ENCODE results near the gene PKD1L1.
"Not testable (repeated sequence)": the region's sequence is repeated elsewhere in the genome, so short reads cannot be mapped to it uniquely, and the experiment has no call there.

Gene PKD1L1

DNA sequence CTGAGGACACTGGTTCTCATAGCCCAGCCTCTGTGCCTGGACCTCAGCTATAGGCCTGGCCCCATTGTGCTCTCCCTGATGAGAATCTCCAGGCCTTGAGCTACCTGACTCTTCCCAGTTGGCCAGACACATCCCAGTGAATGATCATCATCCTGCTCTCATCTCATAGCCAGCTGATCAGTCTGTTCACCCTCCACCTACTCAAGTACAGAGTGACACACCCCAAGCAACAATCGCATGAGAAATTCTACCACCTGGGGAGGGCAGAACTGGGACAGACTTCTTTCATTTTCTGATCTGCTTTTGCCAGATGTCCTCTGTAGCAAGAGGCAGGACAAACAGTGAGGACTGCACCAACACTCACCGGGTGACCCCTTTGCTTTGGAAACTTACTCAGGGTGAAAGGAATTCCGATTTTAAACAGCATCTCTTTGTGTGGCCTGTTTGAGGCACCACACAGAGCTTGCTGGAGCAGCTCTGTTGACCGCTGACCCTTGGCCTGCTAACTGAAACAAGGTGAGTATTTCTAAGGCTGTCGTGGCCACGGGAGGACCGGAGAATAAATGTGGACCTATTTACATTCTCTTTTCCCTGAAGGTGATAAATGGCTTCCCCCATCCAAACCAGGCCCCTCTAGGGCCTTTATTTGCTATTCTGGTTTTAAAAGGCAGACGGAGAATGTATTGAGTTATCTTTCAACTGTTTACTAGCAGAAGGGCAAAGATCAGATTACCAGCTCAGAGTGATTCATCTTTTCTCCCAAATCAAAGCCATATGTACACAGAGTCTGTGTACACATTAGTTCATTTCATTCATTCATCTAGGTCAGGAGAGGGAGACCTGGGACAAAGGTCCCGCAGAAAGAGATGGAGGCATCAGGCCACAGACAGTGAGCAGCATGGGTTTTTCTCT, 184.9 kb downstream of the PKD1L1 start:
- Histone ChIP-seq H3K4me1 (peaks cover 5% of the 10 kb centered on the region), H3K27ac (no peak overlapping the region), H3K4me2 (no peak overlapping the region), H3K4me3 (no peak overlapping the region), H3K9me3 (no peaks in the 10 kb centered on the region), H3K27me3 (no peaks in the 10 kb centered on the region), H3K9ac (no peak overlapping the region), H3K36me3 (no peaks in the 10 kb centered on the region), H4K20me1 (no peaks in the 10 kb centered on the region)
- no peak for TF ChIP-seq Cebpa-rat (IDR thresholded peaks at IDR 0.05)

- H3K9ac ChIP-seq = no peak overlapping the region
- H3K36me3 ChIP-seq = no peaks in the 10 kb centered on the region
- H3K4me2 ChIP-seq = no peak overlapping the region
- no peaks in the 10 kb centered on the region for H3K9me3 ChIP-seq
- no peak for TF ChIP-seq Cebpa-rat (IDR thresholded peaks at IDR 0.05)
- H3K4me3 ChIP-seq = no peak overlapping the region
- H4K20me1 ChIP-seq = no peaks in the 10 kb centered on the region
- no peaks in the 10 kb centered on the region for H3K27me3 ChIP-seq
- no peak overlapping the region for H3K27ac ChIP-seq
- peaks cover 11% of the 10 kb centered on the region for H3K4me1 ChIP-seq
Measured at GRCh38 chr7:47762746-47763062, 185.6 kb downstream of the PKD1L1 start.

GRCh38 chr7:47762207-47762606, 186.1 kb downstream of the PKD1L1 start:
- peaks cover 11% of the 10 kb centered on the region for H3K4me1 ChIP-seq
- no peak overlapping the region for H3K4me3 ChIP-seq
- H3K9ac ChIP-seq = no peak overlapping the region
- no peak for TF ChIP-seq Cebpa-rat (IDR thresholded peaks at IDR 0.05)
- H3K27ac ChIP-seq = no peak overlapping the region
- H3K36me3 ChIP-seq = no peaks in the 10 kb centered on the region
- no peak overlapping the region for H3K4me2 ChIP-seq
- no peaks in the 10 kb centered on the region for H3K27me3 ChIP-seq
- no peaks in the 10 kb centered on the region for H4K20me1 ChIP-seq
- no peaks in the 10 kb centered on the region for H3K9me3 ChIP-seq

GRCh38 chr7:47759056-47759706, 189.1 kb downstream of the PKD1L1 start:
- Histone ChIP-seq H3K27ac (no peak overlapping the region), H3K36me3 (no peaks in the 10 kb centered on the region), H3K9me3 (no peaks in the 10 kb centered on the region), H3K4me1 (peaks cover 11% of the 10 kb centered on the region), H3K4me2 (no peak overlapping the region), H3K4me3 (no peak overlapping the region), H4K20me1 (no peaks in the 10 kb centered on the region), H3K9ac (no peak overlapping the region), H3K27me3 (no peaks in the 10 kb centered on the region)
- TF ChIP-seq Cebpa-rat (IDR thresholded peaks at IDR 0.05) = no peak

GRCh38 chr7:47758546-47758945, 189.7 kb downstream of the PKD1L1 start:
- Histone ChIP-seq H3K9me3 (no peaks in the 10 kb centered on the region), H3K4me3 (no peak overlapping the region), H4K20me1 (no peaks in the 10 kb centered on the region), H3K27ac (no peak overlapping the region), H3K4me1 (peaks cover 11% of the 10 kb centered on the region), H3K36me3 (no peaks in the 10 kb centered on the region), H3K4me2 (peak overlapping the region; percentile 15; the same call in 1 of the 2 replicates), H3K27me3 (no peaks in the 10 kb centered on the region), H3K9ac (no peak overlapping the region)
- TF ChIP-seq Cebpa-rat (IDR thresholded peaks at IDR 0.05) = no peak

DNA sequence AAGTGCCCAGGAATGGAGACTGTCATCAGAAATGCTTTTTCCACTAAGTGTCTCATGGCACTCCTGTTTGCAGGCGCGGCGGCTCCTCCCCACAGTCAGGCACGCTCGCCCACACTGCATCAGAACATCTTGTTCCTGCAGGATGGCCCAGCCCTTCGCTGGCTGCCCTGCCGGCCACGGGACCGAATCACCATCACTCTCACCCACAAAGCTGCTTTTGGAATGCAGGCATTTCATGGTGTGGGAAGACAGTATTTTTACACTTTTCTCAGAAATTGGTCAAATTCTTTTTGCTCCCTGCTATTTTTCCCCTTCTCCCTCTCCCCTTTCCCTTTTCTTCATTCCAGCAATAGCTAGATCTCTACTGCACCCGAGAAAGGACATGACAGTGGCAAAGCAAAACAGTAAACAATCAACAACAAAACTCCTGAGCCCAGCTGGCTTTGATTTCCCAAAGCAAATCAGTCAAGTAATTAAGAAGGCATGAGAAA, 190.3 kb downstream of the PKD1L1 start:
- Histone ChIP-seq H3K36me3 (no peaks in the 10 kb centered on the region), H3K4me2 (0 out of 2 replicates have a peak overlapping the region, but pooled peaks have one; percentile 15), H3K9me3 (no peaks in the 10 kb centered on the region), H4K20me1 (no peaks in the 10 kb centered on the region), H3K27ac (no peak overlapping the region), H3K4me3 (no peak overlapping the region), H3K9ac (no peak overlapping the region), H3K27me3 (no peaks in the 10 kb centered on the region), H3K4me1 (peaks cover 11% of the 10 kb centered on the region)
- TF ChIP-seq Cebpa-rat (IDR thresholded peaks at IDR 0.05) = no peak

- Histone ChIP-seq H3K27me3 (no peaks in the 10 kb centered on the region), H3K9ac (no peak overlapping the region), H4K20me1 (no peaks in the 10 kb centered on the region), H3K27ac (no peak overlapping the region), H3K4me3 (no peak overlapping the region), H3K9me3 (peaks cover 5% of the 10 kb centered on the region; the same call in 1 of the 2 replicates), H3K36me3 (no peaks in the 10 kb centered on the region), H3K4me2 (no peak overlapping the region), H3K4me1 (peaks cover 12% of the 10 kb centered on the region)
- no peak for TF ChIP-seq Cebpa-rat (IDR thresholded peaks at IDR 0.05)
Measured at GRCh38 chr7:47756636-47757035, 191.6 kb downstream of the PKD1L1 start.

GRCh38 chr7:47755248-47755647, 193.0 kb downstream of the PKD1L1 start:
- no peak for TF ChIP-seq Cebpa-rat (IDR thresholded peaks at IDR 0.05)
- Histone ChIP-seq H3K36me3 (no peaks in the 10 kb centered on the region), H3K27ac (no peak overlapping the region), H3K4me3 (no peak overlapping the region), H3K4me1 (peaks cover 20% of the 10 kb centered on the region), H3K4me2 (no peak overlapping the region), H4K20me1 (no peaks in the 10 kb centered on the region), H3K9ac (no peak overlapping the region), H3K27me3 (no peaks in the 10 kb centered on the region), H3K9me3 (peaks cover 5% of the 10 kb centered on the region; the same call in 1 of the 2 replicates)

- peak overlapping the region; percentile 63 for H3K4me2 ChIP-seq
- H3K36me3 ChIP-seq, H4K20me1 ChIP-seq, H3K27me3 ChIP-seq, H3K27ac ChIP-seq, H3K9me3 ChIP-seq, H3K9ac ChIP-seq, H3K4me3 ChIP-seq, H3K4me1 ChIP-seq: not testable (repeated sequence)
Measured at GRCh38 chr7:47751724-47752123, 196.5 kb downstream of the PKD1L1 start.

GRCh38 chr7:47751043-47751442, 197.2 kb downstream of the PKD1L1 start:
- Histone ChIP-seq H3K4me2 (peak overlapping the region; percentile 63), H3K27ac (no peak overlapping the region), H3K36me3 (no peaks in the 10 kb centered on the region), H3K4me1 (peaks cover 9% of the 10 kb centered on the region), H3K4me3 (no peak overlapping the region), H3K9ac (no peak overlapping the region), H3K9me3 (peaks cover 5% of the 10 kb centered on the region; the same call in 1 of the 2 replicates), H3K27me3 (no peaks in the 10 kb centered on the region), H4K20me1 (no peaks in the 10 kb centered on the region)
- no peak for TF ChIP-seq Cebpa-rat (IDR thresholded peaks at IDR 0.05)
